Endodermal cell (in vitro differentiated cells): ENCODE results near the gene LAS1L. TPM values are rescaled to one million over a fixed set of nuclear protein-coding genes. Genes with fewer than 3 reads are reported as not detected.
"Not testable (repeated sequence)": the region's sequence is repeated elsewhere in the genome, so short reads cannot be mapped to it uniquely, and the experiment has no call there.

ENCODE experiments used
- DNase-seq: peaks from one replicate; pipeline ENCODE4 v3.0.0-alpha.2; 2017
- H3K27ac ChIP-seq: 2 replicates; pipeline ENCODE4 v1.5.1; 2013; ENCODE audit warnings: mild to moderate bottlenecking, low read depth, low read length, moderate library complexity
- H3K27me3 ChIP-seq: 2 replicates; pipeline ENCODE4 v1.6.1; 2013; ENCODE audit warnings: mild to moderate bottlenecking, low read length, moderate library complexity; ENCODE audit not compliant: insufficient read depth, control insufficient read depth, poor library complexity, severe bottlenecking
- H3K36me3 ChIP-seq: 2 replicates; pipeline ENCODE4 v1.7.0; 2013; ENCODE audit warnings: mild to moderate bottlenecking, low read length, moderate library complexity; ENCODE audit not compliant: control insufficient read depth, insufficient read depth
- H3K4me1 ChIP-seq: one replicate; pipeline ENCODE4 v1.7.0; 2013; ENCODE audit warnings: low read length; ENCODE audit not compliant: control insufficient read depth, insufficient read depth
- H3K4me3 ChIP-seq: 2 replicates; pipeline ENCODE4 v1.5.1; 2013; ENCODE audit warnings: mild to moderate bottlenecking, low read length, moderate library complexity
- H3K9ac ChIP-seq: 2 replicates; pipeline ENCODE4 v1.6.1; 2013; ENCODE audit warnings: mild to moderate bottlenecking, low read length, moderate library complexity; ENCODE audit not compliant: poor library complexity, severe bottlenecking; ENCODE audit errors: extremely low read depth
- H3K9me3 ChIP-seq: 2 replicates; pipeline ENCODE4 v1.6.1; 2013; ENCODE audit warnings: mild to moderate bottlenecking, low read length, moderate library complexity; ENCODE audit not compliant: control insufficient read depth
- H3K27ac Mint-ChIP-seq: 2 replicates; pipeline ENCODE4 v1.8.0; 2020; ENCODE audit warnings: mixed read lengths
- H3K27me3 Mint-ChIP-seq: 2 replicates; pipeline ENCODE4 v1.8.0; 2021; ENCODE audit warnings: mild to moderate bottlenecking, mixed read lengths; ENCODE audit not compliant: insufficient read depth
- H3K36me3 Mint-ChIP-seq: 2 replicates; pipeline ENCODE4 v1.8.0; 2020; ENCODE audit warnings: low read depth, mixed read lengths
- H3K4me1 Mint-ChIP-seq: 2 replicates; pipeline ENCODE4 v1.8.0; 2020; ENCODE audit warnings: mixed read lengths
- H3K4me3 Mint-ChIP-seq: 2 replicates; pipeline ENCODE4 v1.8.0; 2020; ENCODE audit warnings: mild to moderate bottlenecking, moderate library complexity, mixed read lengths
- H3K9me3 Mint-ChIP-seq: 2 replicates; pipeline ENCODE4 v1.8.0; 2020; ENCODE audit warnings: mild to moderate bottlenecking, mixed read lengths
- whole genome bisulfite sequencing, 2 experiments: methylation state at CpG; one replicate each; pipeline versions ENCODE4 v1.1.5 to v1.1.7; 2013; ENCODE audit warnings: missing lambda C conversion rate in 2 of 2, mixed read lengths in 1 of 2; ENCODE audit not compliant: insufficient coverage in 1 of 2, insufficient read length in 1 of 2; 5-methylcytosine and 5-hydroxymethylcytosine counted together
- total RNA-seq, 2 donors: library from RNA; stranded (reverse); fragmentation: NEBNext Ultra II Directional in 1 of 2; extraction: Animal tissue kit (Norgen Biotek cat#: 25700) in 1 of 2; gene quantifications; 2 replicates in 1 of 2; 3 replicates in 1 of 2; pipeline ENCODE4 v1.2.1, GENCODE V29; 2021
- TF ChIP-seq, protein P1 (sequence below): fragments of 200-600 bp; sonication (generic); conservative IDR thresholded peaks from 2 replicates; pipeline ENCODE4 v1.5.0; 2021; ENCODE audit warnings: antibody characterized with exemption, mild to moderate bottlenecking

LAS1L gene
- total RNA-seq, 2 donors from 2014 or later: 55.0 to 56.2 TPM

DNA sequence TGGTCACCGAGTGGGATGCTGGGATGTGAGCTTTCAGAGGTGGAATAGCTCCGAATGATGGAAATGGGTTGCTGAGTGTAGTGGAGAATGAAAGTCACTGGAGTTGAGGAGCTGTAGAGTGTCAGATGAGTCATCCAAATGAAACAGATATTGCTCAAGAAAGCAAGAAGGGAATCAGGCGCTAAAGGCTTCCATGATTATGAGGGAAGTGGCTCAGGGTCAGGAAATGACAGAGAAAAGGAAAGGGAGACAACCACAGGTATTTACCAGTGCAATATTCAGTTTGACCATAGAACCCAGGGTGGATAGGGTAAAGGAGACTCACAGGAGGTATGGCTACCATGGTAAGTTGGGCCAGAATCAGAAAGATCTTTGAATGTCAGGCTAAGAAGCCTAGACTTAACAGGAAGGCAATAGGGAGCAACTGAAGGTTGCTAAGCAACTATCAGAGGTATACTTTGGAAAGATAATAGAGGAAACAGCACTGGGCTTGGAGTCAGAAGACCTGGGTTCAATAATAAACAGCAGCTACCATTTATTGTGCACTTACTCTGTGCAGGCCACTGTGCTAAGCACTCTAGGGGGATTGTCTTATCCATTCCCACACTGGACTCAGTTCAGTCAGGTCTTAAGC, 11.7 kb downstream of the LAS1L start:
- peaks cover 46% of the 10 kb centered on the region for H3K9me3 Mint-ChIP-seq
- TF ChIP-seq, protein P1, sequence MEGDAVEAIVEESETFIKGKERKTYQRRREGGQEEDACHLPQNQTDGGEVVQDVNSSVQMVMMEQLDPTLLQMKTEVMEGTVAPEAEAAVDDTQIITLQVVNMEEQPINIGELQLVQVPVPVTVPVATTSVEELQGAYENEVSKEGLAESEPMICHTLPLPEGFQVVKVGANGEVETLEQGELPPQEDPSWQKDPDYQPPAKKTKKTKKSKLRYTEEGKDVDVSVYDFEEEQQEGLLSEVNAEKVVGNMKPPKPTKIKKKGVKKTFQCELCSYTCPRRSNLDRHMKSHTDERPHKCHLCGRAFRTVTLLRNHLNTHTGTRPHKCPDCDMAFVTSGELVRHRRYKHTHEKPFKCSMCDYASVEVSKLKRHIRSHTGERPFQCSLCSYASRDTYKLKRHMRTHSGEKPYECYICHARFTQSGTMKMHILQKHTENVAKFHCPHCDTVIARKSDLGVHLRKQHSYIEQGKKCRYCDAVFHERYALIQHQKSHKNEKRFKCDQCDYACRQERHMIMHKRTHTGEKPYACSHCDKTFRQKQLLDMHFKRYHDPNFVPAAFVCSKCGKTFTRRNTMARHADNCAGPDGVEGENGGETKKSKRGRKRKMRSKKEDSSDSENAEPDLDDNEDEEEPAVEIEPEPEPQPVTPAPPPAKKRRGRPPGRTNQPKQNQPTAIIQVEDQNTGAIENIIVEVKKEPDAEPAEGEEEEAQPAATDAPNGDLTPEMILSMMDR: no peak
- H3K36me3 Mint-ChIP-seq: peaks cover 47% of the 10 kb centered on the region
- WGBS, 2 experiments: 93 to 95% methylated on average over 2 to 3 of the region's 3 CpGs
- H3K4me3 ChIP-seq: no peak overlapping the region
- no peaks in the 10 kb centered on the region for H3K27me3 ChIP-seq
- no peak overlapping the region for H3K9ac ChIP-seq
- no peaks in the 10 kb centered on the region for H3K4me1 Mint-ChIP-seq
- no peak overlapping the region for H3K27ac Mint-ChIP-seq
- no peaks in the 10 kb centered on the region for H3K27me3 Mint-ChIP-seq
- DNase-seq: no peak
- no peak overlapping the region for H3K27ac ChIP-seq
- H3K36me3 ChIP-seq: peaks cover 39% of the 10 kb centered on the region
- no peaks in the 10 kb centered on the region for H3K4me1 ChIP-seq
- H3K4me3 Mint-ChIP-seq: no peak overlapping the region
- H3K9me3 ChIP-seq: no peaks in the 10 kb centered on the region

DNA sequence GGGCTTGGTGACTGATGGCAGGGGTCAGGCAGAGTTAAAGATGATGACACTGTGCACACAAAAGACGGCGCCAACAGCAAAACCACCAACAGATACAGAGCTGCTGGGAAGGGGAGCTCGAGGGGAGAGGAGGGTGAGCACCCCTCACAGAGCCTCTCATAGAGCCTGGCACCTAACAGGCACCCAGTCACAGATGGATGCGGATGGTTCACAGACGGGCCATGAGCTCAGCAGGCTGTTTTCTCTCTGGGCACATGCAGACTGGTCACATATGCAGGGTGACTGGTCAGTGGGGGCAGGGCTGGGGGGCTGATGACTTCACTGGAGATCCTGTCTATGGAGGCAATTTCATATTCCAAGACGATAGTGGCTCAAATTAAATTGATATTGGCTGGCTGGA, 15.1 kb downstream of the LAS1L start:
- not testable (repeated sequence) for DNase-seq, H3K4me1 Mint-ChIP-seq, H3K27ac ChIP-seq, H3K9me3 ChIP-seq, H3K27ac Mint-ChIP-seq, H3K27me3 ChIP-seq, H3K9ac ChIP-seq, H3K4me3 ChIP-seq, H3K27me3 Mint-ChIP-seq, H3K4me1 ChIP-seq, H3K4me3 Mint-ChIP-seq
- peaks cover 41% of the 10 kb centered on the region for H3K36me3 ChIP-seq
- Mint-ChIP-seq H3K9me3 (peaks cover 39% of the 10 kb centered on the region), H3K36me3 (peaks cover 40% of the 10 kb centered on the region)
- WGBS, 2 experiments: 93% methylated on average over 2 of the region's 6 CpGs; no CpG with 5 or more reads in 1 of the 2 experiments

DNA sequence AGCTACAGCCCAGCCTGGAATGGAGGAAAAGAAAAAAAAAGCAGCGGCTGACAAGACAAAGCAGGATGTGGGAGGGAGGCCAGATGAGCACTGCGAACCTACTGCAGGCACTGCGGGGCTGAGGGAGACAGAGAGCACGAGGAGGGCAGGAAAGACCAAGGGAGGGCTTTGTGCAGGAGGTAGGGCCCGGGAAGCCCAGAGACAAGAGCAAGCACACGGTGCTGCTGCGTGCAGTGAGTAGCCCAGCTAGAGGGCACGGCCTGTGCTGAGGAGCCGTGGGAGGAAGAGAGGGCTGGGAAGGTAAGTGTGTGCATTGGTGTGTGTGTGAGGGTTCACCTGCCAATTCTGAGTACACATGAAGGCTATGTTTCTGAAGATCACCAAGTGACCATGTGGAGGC, 15.6 kb downstream of the LAS1L start:
- H3K27me3 Mint-ChIP-seq, H3K27ac ChIP-seq, H3K9ac ChIP-seq, H3K4me1 Mint-ChIP-seq, H3K9me3 ChIP-seq, H3K4me1 ChIP-seq, H3K27me3 ChIP-seq, DNase-seq, H3K4me3 Mint-ChIP-seq, H3K4me3 ChIP-seq, H3K27ac Mint-ChIP-seq: not testable (repeated sequence)
- Mint-ChIP-seq H3K9me3 (peaks cover 38% of the 10 kb centered on the region), H3K36me3 (peaks cover 35% of the 10 kb centered on the region)
- WGBS, 2 experiments: 100% methylated on average over 1 of the region's 9 CpGs; no CpG with 5 or more reads in 1 of the 2 experiments
- H3K36me3 ChIP-seq: peaks cover 37% of the 10 kb centered on the region

DNA sequence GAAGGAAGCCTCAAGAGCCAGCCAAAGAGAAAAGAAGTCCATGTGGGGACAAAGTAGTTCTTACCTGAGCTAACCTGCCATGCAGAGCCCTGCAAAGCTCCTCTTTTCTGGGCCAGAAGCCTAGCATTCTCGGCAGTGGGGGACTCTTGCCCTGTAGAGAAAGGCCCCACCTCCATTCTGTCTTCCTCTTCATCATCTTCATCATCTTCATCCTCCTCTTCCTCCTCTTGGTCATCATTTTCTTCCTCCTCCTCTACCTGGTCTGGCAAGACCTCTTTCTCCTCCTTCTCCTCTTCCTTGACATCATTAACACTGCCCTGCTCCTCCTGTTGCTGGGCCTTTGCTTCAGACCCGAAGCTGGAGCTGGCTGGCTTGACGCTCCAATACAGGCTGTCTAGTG, 16.7 kb downstream of the LAS1L start:
- Histone ChIP-seq H3K9ac (no peak overlapping the region), H3K36me3 (peaks cover 36% of the 10 kb centered on the region), H3K27ac (no peak overlapping the region), H3K4me3 (no peak overlapping the region), H3K4me1 (no peaks in the 10 kb centered on the region), H3K27me3 (no peaks in the 10 kb centered on the region), H3K9me3 (no peaks in the 10 kb centered on the region)
- Mint-ChIP-seq H3K4me3 (no peak overlapping the region), H3K36me3 (peaks cover 34% of the 10 kb centered on the region), H3K9me3 (peaks cover 38% of the 10 kb centered on the region), H3K27me3 (no peaks in the 10 kb centered on the region), H3K27ac (no peak overlapping the region), H3K4me1 (no peaks in the 10 kb centered on the region)
- 94% methylated on average over 2 of the region's 3 CpGs; no CpG with 5 or more reads in 1 of the 2 experiments for WGBS, 2 experiments
- TF ChIP-seq, protein P1: no peak
- no peak for DNase-seq
